CD4-positive, CD25-positive, alpha-beta regulatory T cell (primary cell): ENCODE results near the gene OPRM1. TPM values are rescaled to one million over a fixed set of nuclear protein-coding genes. Genes with fewer than 3 reads are reported as not detected.

Experiments used
- ATAC-seq, 2 donors: fragments of 150-1000 bp; cut with Tn5 transposase; one replicate each; pipeline ENCODE4 v1.10.0; 2021; ENCODE audit warnings: low read depth in 2 of 2, moderate number of reproducible peaks in 2 of 2, moderate library complexity in 1 of 2
- DNase-seq, 3 donors: peaks; one replicate each; pipeline versions ENCODE4 v3.0.0 to v3.0.0-alpha.2; 2012 to 2022; ENCODE audit warnings: mixed read lengths in 1 of 3
- H3K27ac ChIP-seq: one replicate; pipeline ENCODE4 v1.7.0; 2013; ENCODE audit warnings: mild to moderate bottlenecking, low read length; ENCODE audit not compliant: insufficient read depth, poor library complexity, severe bottlenecking
- H3K27me3 ChIP-seq: one replicate; pipeline ENCODE4 v1.7.0; 2013; ENCODE audit warnings: low read length; ENCODE audit not compliant: control insufficient read depth, insufficient read depth
- H3K36me3 ChIP-seq: one replicate; pipeline ENCODE4 v1.7.0; 2013; ENCODE audit warnings: mild to moderate bottlenecking, low read length, moderate library complexity; ENCODE audit not compliant: control insufficient read depth, insufficient read depth
- H3K4me1 ChIP-seq: 2 replicates; pipeline ENCODE4 v1.7.0; 2013; ENCODE audit warnings: mild to moderate bottlenecking, low read length; ENCODE audit not compliant: insufficient read depth, control insufficient read depth, poor library complexity, severe bottlenecking
- H3K4me3 ChIP-seq: one replicate; pipeline ENCODE4 v1.7.0; 2013; ENCODE audit warnings: low read depth, mild to moderate bottlenecking, low read length, moderate library complexity
- H3K9me3 ChIP-seq, 2 experiments: 1 replicate in 1 of 2; 2 replicates in 1 of 2; pipeline ENCODE4 v1.7.0; 2013; ENCODE audit warnings: low read length in 2 of 2, mild to moderate bottlenecking in 1 of 2, moderate library complexity in 1 of 2; ENCODE audit not compliant: control insufficient read depth in 2 of 2
- H3K27ac Mint-ChIP-seq, 3 donors: one replicate each; pipeline ENCODE4 v1.8.0; 2020 to 2022; ENCODE audit warnings: mild to moderate bottlenecking in 3 of 3, mixed read lengths in 3 of 3, moderate library complexity in 2 of 3
- H3K27me3 Mint-ChIP-seq: one replicate; pipeline ENCODE4 v1.8.0; 2022; ENCODE audit warnings: mild to moderate bottlenecking, mixed read lengths
- H3K36me3 Mint-ChIP-seq: one replicate; pipeline ENCODE4 v1.8.0; 2020; ENCODE audit warnings: mixed read lengths
- H3K4me1 Mint-ChIP-seq, 4 donors: one replicate each; pipeline ENCODE4 v1.8.0; 2020 to 2022; ENCODE audit warnings: mixed read lengths in 4 of 4, mild to moderate bottlenecking in 1 of 4
- H3K4me3 Mint-ChIP-seq, 4 donors: one replicate each; pipeline ENCODE4 v1.8.0; 2020 to 2022; ENCODE audit warnings: mild to moderate bottlenecking in 4 of 4, mixed read lengths in 4 of 4, moderate library complexity in 3 of 4
- H3K9me3 Mint-ChIP-seq, 7 donors: one replicate each; pipeline ENCODE4 v1.8.0; 2020 to 2022; ENCODE audit warnings: mixed read lengths in 7 of 7, mild to moderate bottlenecking in 3 of 7, moderate library complexity in 2 of 7
- polyA plus RNA-seq, 4 donors: library from polyadenylated mRNA; unstranded; fragments of 300-500 nt; fragmentation: Illumina TruSeq; gene quantifications; one replicate each; pipeline ENCODE4 v1.2.3, GENCODE V29; 2021
- total RNA-seq: library from RNA; stranded (reverse); gene quantifications from one replicate; pipeline ENCODE4 v1.2.3, GENCODE V29; 2022

Gene OPRM1
- total and polyA plus RNA-seq, 5 donors from 2014 or later: not detected

DNA sequence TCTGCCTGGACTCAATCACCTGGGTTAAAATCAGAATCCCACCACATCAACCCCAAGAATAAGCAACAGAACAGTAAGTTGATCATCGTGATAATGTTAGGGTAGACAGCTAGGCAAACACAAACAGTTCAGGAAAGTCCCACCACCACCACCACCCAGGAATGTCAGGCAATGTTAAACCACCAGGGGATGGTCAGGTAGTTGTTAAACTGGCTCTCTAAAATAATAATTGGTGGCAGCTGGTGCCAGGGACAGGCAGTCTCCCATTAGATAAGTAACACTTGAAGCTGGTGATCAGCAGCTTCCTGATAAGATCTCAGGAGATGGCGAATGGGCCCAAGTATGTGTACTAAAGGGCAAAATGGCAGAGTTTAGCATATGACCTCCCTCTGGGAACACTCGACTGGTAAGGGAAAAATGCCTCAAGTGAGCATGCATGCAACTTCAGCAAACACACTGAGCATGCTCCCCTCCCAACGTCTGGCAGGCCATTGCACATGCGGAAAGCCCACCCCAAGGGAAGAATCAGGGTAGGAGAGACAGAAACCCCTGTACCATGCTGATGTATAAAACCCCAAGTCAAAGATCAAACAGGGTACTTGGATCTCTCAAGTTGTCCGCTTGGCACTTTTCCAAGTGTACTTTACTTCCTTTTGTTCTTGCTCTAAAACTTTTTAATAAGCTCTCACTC is 250.9 kb downstream of the OPRM1 start:
- H3K4me1 Mint-ChIP-seq: peaks cover 0 to 2% (median 0%) of the 10 kb centered on the region in 4 donors
- H3K27ac ChIP-seq: no peak overlapping the region
- no peaks in the 10 kb centered on the region for H3K27me3 ChIP-seq
- no peaks in the 10 kb centered on the region for H3K36me3 ChIP-seq
- H3K4me3 Mint-ChIP-seq: no peak overlapping the region
- H3K4me1 ChIP-seq: no peaks in the 10 kb centered on the region
- DNase-seq (no peak), ATAC-seq (no peak)
- peak overlapping the region in 1 of 3 donors; percentile 12 for H3K27ac Mint-ChIP-seq
- no peak overlapping the region for H3K4me3 ChIP-seq
- H3K9me3 ChIP-seq: no peaks in the 10 kb centered on the region
- peaks cover 0 to 2% (median 0%) of the 10 kb centered on the region in 7 donors for H3K9me3 Mint-ChIP-seq
- H3K36me3 Mint-ChIP-seq: no peaks in the 10 kb centered on the region
- no peaks in the 10 kb centered on the region for H3K27me3 Mint-ChIP-seq

DNA sequence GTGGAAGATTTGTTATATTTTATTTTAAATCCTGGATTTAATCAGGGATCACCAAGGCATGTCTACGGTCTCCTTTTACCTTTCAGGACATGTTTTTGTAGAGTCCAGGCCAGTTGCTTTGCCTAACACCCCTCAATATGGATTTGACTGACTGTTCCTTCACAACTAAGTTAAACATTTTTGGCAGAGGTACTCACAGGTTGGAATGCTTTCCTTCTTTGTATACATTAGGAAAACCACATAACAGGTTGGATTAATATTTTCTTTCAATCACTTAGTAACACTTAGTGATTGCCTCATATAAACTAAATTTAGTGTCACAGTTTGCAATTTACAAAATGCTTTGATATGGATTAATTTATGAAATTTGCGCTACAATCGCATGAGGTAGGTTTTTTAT is 253.0 kb downstream of the OPRM1 start:
- Histone ChIP-seq H3K27me3 (no peaks in the 10 kb centered on the region), H3K4me1 (no peaks in the 10 kb centered on the region), H3K36me3 (no peaks in the 10 kb centered on the region), H3K9me3 (no peaks in the 10 kb centered on the region), H3K4me3 (no peak overlapping the region), H3K27ac (no peak overlapping the region)
- Mint-ChIP-seq H3K36me3 (no peaks in the 10 kb centered on the region), H3K4me3 (no peak overlapping the region), H3K27ac (no peak overlapping the region), H3K27me3 (no peaks in the 10 kb centered on the region), H3K9me3 (peaks cover 0 to 2% (median 0%) of the 10 kb centered on the region in 7 donors), H3K4me1 (peaks cover 0 to 7% (median 0%) of the 10 kb centered on the region in 4 donors)
- no peak for DNase-seq
- no peak for ATAC-seq

DNA sequence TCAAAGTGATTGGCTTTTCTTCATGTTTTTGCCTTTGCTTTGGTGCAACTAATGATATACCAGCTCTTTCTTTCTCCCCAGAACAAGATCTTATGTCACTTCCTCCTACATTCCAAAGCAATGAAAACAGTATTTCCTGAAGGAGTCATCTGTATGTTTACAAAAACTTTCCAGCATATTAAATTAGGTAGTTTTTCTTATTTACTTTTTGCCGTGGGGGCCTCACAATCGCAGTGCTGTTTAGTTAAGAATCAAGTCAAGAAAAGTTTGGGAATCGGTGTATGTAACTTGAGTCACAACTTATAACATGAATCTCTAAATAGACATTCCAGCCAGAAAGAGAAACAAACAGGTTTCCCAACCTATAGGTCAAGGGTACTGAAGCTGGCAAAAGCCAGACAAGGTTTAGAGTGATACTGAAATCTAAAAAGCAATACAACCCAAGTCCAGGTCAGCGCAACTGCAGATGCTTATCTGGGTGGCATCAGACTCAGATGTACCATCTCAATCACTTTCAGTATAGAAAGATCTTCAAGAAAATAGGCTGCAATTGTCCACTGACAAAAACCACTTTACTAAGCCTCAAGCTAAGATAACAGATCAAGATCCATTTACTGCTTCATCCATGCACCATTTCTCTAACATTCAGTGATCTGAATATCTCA is 253.9 kb downstream of the OPRM1 start:
- no peak for DNase-seq
- Histone ChIP-seq H3K27me3 (no peaks in the 10 kb centered on the region), H3K27ac (no peak overlapping the region), H3K9me3 (no peaks in the 10 kb centered on the region), H3K4me1 (peaks cover 4% of the 10 kb centered on the region), H3K36me3 (no peaks in the 10 kb centered on the region), H3K4me3 (no peak overlapping the region)
- ATAC-seq: no peak
- Mint-ChIP-seq H3K9me3 (peaks cover 0 to 2% (median 0%) of the 10 kb centered on the region in 7 donors), H3K4me3 (no peak overlapping the region), H3K36me3 (no peaks in the 10 kb centered on the region), H3K27ac (peak overlapping the region in 1 of 3 donors; percentile 20), H3K27me3 (no peaks in the 10 kb centered on the region), H3K4me1 (peaks cover 5 to 16% (median 6%) of the 10 kb centered on the region in 4 donors)

- no peak for DNase-seq
- H3K9me3 ChIP-seq: no peaks in the 10 kb centered on the region
- H3K36me3 Mint-ChIP-seq: no peaks in the 10 kb centered on the region
- H3K36me3 ChIP-seq: no peaks in the 10 kb centered on the region
- no peak overlapping the region for H3K4me3 ChIP-seq
- no peaks in the 10 kb centered on the region for H3K27me3 ChIP-seq
- H3K4me1 Mint-ChIP-seq: peaks cover 9 to 30% (median 13%) of the 10 kb centered on the region in 4 donors
- H3K4me3 Mint-ChIP-seq: no peak overlapping the region
- H3K4me1 ChIP-seq: peaks cover 6% of the 10 kb centered on the region
- H3K9me3 Mint-ChIP-seq: peaks cover 0 to 3% (median 0%) of the 10 kb centered on the region in 7 donors
- no peak overlapping the region for H3K27ac ChIP-seq
- H3K27ac Mint-ChIP-seq: no peak overlapping the region
- no peak for ATAC-seq
- no peaks in the 10 kb centered on the region for H3K27me3 Mint-ChIP-seq
Observed at GRCh38 chr6:154295733-154296132, 256.7 kb downstream of the OPRM1 start.
